ENCODE results near the gene NAMPT.

Gene NAMPT

DNA sequence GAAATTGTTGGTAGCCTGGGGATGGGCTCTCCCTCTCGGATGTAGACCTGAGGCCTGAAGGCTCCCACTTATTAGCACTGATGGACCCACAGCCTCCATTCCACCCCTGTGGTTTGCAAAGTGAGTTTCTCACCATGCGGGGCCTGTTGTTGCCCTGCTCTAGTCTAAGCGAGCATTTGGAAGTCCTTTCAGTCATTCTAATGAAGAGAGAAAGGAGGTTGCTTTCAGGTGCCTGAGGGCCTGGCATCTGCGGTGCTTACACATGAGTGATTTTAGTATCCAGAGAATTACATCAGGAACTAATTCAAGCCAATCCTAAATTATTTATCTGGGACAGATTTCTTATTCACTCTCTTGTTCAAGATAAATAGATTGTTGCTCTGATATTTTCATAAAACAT is 61.6 kb downstream of the NAMPT start:
- Histone ChIP-seq H3K9me3 (ENCODE audit: insufficient read depth, low read depth, low read length) (no peaks in the 10 kb centered on the region), H2AFZ (ENCODE audit: low read length) (no peak overlapping the region), H3F3A (ENCODE audit: low read depth) (no peaks in the 10 kb centered on the region), H3K4me2 (ENCODE audit: low read depth, low read length, poor library complexity, severe bottlenecking) (no peak overlapping the region), H3K79me2 (ENCODE audit: insufficient read depth, low read length) (no peaks in the 10 kb centered on the region), H3K9ac (ENCODE audit: low read depth, low read length, poor library complexity, severe bottlenecking) (no peak overlapping the region), H4K20me1 (ENCODE audit: insufficient read depth, low read length, poor library complexity, severe bottlenecking) (no peaks in the 10 kb centered on the region), H3K36me3 (ENCODE audit: insufficient read depth, low read length) (no peaks in the 10 kb centered on the region), H3K27me3 (ENCODE audit: insufficient read depth, low read length, poor library complexity, severe bottlenecking) (no peaks in the 10 kb centered on the region), H3K9me2 (replicated peaks; ENCODE audit: low read depth, low read length) (no peaks in the 10 kb centered on the region), H3K4me3 (ENCODE audit: low read length, poor library complexity, severe bottlenecking) (no peak overlapping the region), H3K4me1 (ENCODE audit: insufficient read depth, low read length, poor library complexity, severe bottlenecking) (no peaks in the 10 kb centered on the region)
- TF ChIP-seq EZH2phosphoT487 (IDR thresholded peaks at IDR 0.05; ENCODE audit: borderline replicate concordance) = no peak
- TF ChIP-seq, protein P1, sequence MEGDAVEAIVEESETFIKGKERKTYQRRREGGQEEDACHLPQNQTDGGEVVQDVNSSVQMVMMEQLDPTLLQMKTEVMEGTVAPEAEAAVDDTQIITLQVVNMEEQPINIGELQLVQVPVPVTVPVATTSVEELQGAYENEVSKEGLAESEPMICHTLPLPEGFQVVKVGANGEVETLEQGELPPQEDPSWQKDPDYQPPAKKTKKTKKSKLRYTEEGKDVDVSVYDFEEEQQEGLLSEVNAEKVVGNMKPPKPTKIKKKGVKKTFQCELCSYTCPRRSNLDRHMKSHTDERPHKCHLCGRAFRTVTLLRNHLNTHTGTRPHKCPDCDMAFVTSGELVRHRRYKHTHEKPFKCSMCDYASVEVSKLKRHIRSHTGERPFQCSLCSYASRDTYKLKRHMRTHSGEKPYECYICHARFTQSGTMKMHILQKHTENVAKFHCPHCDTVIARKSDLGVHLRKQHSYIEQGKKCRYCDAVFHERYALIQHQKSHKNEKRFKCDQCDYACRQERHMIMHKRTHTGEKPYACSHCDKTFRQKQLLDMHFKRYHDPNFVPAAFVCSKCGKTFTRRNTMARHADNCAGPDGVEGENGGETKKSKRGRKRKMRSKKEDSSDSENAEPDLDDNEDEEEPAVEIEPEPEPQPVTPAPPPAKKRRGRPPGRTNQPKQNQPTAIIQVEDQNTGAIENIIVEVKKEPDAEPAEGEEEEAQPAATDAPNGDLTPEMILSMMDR (conservative IDR thresholded peaks at IDR 0.05; ENCODE audit: low read length) = no peak

DNA sequence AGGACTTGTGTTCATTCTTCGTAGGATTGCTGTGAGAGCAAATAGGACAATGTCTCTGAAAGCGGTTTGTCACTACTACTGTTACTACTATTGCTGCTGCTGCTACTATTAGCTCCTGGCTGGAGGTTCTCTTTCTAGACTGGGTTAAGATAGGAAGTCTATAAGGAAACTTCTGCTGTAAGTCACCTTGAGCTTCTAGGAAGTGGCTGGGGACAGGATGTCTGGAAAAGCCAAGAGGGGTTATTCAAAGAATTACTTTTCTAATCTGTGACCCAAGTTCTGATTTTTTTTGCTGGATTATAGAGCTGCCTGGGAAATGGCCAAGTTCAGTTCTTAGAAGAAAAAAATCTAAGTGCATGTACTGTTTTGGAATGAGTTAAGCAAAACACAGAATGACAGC is 62.2 kb downstream of the NAMPT start:
- Histone ChIP-seq H3K9me2 (replicated peaks; ENCODE audit: low read depth, low read length) (no peaks in the 10 kb centered on the region), H3K27me3 (ENCODE audit: insufficient read depth, low read length, poor library complexity, severe bottlenecking) (no peaks in the 10 kb centered on the region), H3K79me2 (ENCODE audit: insufficient read depth, low read length) (no peaks in the 10 kb centered on the region), H3K36me3 (ENCODE audit: insufficient read depth, low read length) (no peaks in the 10 kb centered on the region), H3K4me2 (ENCODE audit: low read depth, low read length, poor library complexity, severe bottlenecking) (no peak overlapping the region), H3K4me3 (ENCODE audit: low read length, poor library complexity, severe bottlenecking) (no peak overlapping the region), H3K9ac (ENCODE audit: low read depth, low read length, poor library complexity, severe bottlenecking) (no peak overlapping the region), H3K4me1 (ENCODE audit: insufficient read depth, low read length, poor library complexity, severe bottlenecking) (no peaks in the 10 kb centered on the region), H3K9me3 (ENCODE audit: insufficient read depth, low read depth, low read length) (no peaks in the 10 kb centered on the region), H2AFZ (ENCODE audit: low read length) (no peak overlapping the region), H4K20me1 (ENCODE audit: insufficient read depth, low read length, poor library complexity, severe bottlenecking) (no peaks in the 10 kb centered on the region), H3F3A (ENCODE audit: low read depth) (no peaks in the 10 kb centered on the region)
- no peak for TF ChIP-seq EZH2phosphoT487 (IDR thresholded peaks at IDR 0.05; ENCODE audit: borderline replicate concordance)
- TF ChIP-seq, protein P1 (conservative IDR thresholded peaks at IDR 0.05; ENCODE audit: low read length) = no peak

DNA sequence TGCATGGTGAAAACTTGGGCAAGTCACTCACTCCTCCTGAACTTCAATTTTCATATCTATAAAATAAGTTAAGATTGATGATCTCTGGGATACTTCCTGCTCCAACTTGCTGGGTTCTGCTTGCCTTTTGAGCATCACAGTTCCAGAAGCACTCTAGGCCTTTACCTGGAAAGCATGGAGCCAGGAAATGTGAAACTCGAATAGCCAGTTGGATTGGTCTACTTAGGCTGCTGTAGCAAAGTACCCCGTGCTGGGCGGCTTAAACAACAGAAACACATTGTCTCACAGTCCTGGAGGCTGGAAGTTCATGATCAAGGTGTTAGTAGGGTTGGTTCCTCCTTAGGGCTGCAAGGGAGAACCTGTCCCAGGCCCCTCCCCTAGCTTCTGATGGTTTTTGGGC is 64.5 kb downstream of the NAMPT start:
- no peak for TF ChIP-seq EZH2phosphoT487 (IDR thresholded peaks at IDR 0.05; ENCODE audit: borderline replicate concordance)
- TF ChIP-seq, protein P1 (conservative IDR thresholded peaks at IDR 0.05; ENCODE audit: low read length) = no peak
- no peaks in the 10 kb centered on the region for H3K27me3 ChIP-seq (ENCODE audit: insufficient read depth, low read length, poor library complexity, severe bottlenecking)
- no peak overlapping the region for H3K9ac ChIP-seq (ENCODE audit: low read depth, low read length, poor library complexity, severe bottlenecking)

More for the DNA sequence above, 64.5 kb downstream of the NAMPT start:
- no peaks in the 10 kb centered on the region for H3K79me2 ChIP-seq (ENCODE audit: insufficient read depth, low read length)
- H3K9me2 ChIP-seq (replicated peaks; ENCODE audit: low read depth, low read length) = no peaks in the 10 kb centered on the region
- no peaks in the 10 kb centered on the region for H3K4me1 ChIP-seq (ENCODE audit: insufficient read depth, low read length, poor library complexity, severe bottlenecking)
- no peak overlapping the region for H3K4me3 ChIP-seq (ENCODE audit: low read length, poor library complexity, severe bottlenecking)
- no peaks in the 10 kb centered on the region for H3K9me3 ChIP-seq (ENCODE audit: insufficient read depth, low read depth, low read length)
- H2AFZ ChIP-seq (ENCODE audit: low read length) = no peak overlapping the region
- H3F3A ChIP-seq (ENCODE audit: low read depth) = no peaks in the 10 kb centered on the region
- H4K20me1 ChIP-seq (ENCODE audit: insufficient read depth, low read length, poor library complexity, severe bottlenecking) = no peaks in the 10 kb centered on the region
- no peak overlapping the region for H3K4me2 ChIP-seq (ENCODE audit: low read depth, low read length, poor library complexity, severe bottlenecking)
- H3K36me3 ChIP-seq (ENCODE audit: insufficient read depth, low read length) = no peaks in the 10 kb centered on the region
